Activated B cell treated with CpG ODN at 0.5 μM for 24 hours (primary cell): ENCODE results near the gene SLCO2A1. TPM values are rescaled to one million over a fixed set of nuclear protein-coding genes. Genes with fewer than 3 reads are reported as not detected.

Experiments used
- ATAC-seq: fragments of 200-7000 bp; cut with Tn5 transposase; one replicate; pipeline ENCODE4 v1.10.0; 2021; ENCODE audit warnings: low read depth, mild to moderate bottlenecking, moderate library complexity
- CTCF ChIA-PET: fragments of 350-600 bp; sonication (Branson Sonifier 250); formaldehyde crosslinking; loops from one replicate; lab custom pipeline; 2021; ENCODE audit warnings: antibody characterized with exemption; lab: Charles Lee
- POLR2A ChIA-PET: fragments of 350-600 bp; sonication (Branson Sonifier 250); formaldehyde crosslinking; loops from one replicate; lab custom pipeline; 2021; ENCODE audit warnings: antibody characterized with exemption; lab: Charles Lee
- DNase-seq: peaks from one replicate; pipeline ENCODE4 v3.0.0; 2022
- H3K27ac Mint-ChIP-seq: one replicate; pipeline ENCODE4 v1.8.0; 2020; ENCODE audit warnings: mixed read lengths
- H3K27me3 Mint-ChIP-seq: one replicate; pipeline ENCODE4 v1.8.0; 2021; ENCODE audit warnings: mixed read lengths
- H3K36me3 Mint-ChIP-seq: one replicate; pipeline ENCODE4 v1.8.0; 2021; ENCODE audit warnings: low read depth, mixed read lengths
- H3K4me1 Mint-ChIP-seq: one replicate; pipeline ENCODE4 v1.8.0; 2021; ENCODE audit warnings: mixed read lengths
- H3K4me3 Mint-ChIP-seq: one replicate; pipeline ENCODE4 v1.8.0; 2020; ENCODE audit warnings: mild to moderate bottlenecking, mixed read lengths
- H3K9me3 Mint-ChIP-seq: one replicate; pipeline ENCODE4 v1.8.0; 2020; ENCODE audit warnings: mixed read lengths
- intact Hi-C: fragments of 100-400 bp; cut with micrococcal nuclease; formaldehyde crosslinking; loops from one replicate; pipeline ENCODE4 v1.15.1; 2024
- total RNA-seq: library from RNA; stranded (reverse); gene quantifications from 2 replicates; pipeline ENCODE4 v1.2.3, GENCODE V29; 2022
- TF ChIP-seq, protein P1 (sequence below): fragments of 200-600 bp; IDR thresholded peaks from one replicate; pipeline ENCODE4 v1.8.0; 2022; ENCODE audit warnings: antibody characterized with exemption, mild to moderate bottlenecking

SLCO2A1 gene
- total RNA-seq, 1 donor from 2014 or later = not detected

DNA sequence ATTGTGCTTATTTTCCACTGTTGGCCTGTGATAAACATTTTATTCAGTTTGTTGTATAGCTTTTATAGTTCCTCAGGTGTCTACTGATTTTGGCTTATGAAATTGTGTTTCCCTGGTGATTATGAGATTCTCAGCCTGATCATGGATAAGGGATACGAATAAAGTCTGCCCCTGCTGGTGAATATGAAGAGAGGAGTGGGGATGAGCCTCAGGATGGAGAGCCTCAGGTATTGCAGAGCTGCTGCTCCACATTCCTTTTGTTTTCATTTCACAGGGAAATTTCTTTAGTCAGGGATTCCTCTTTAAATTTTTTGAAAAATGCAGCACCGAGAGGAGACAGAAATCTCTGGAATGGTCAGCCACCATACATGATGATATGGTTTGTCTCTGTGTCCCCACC lies 119.3 kb downstream of the SLCO2A1 start:
- intact Hi-C loops = no loop called here
- CTCF ChIA-PET = no interaction called here
- no peak for DNase-seq
- no peaks in the 10 kb centered on the region for H3K36me3 Mint-ChIP-seq
- H3K9me3 Mint-ChIP-seq = no peaks in the 10 kb centered on the region
- H3K27me3 Mint-ChIP-seq = peaks cover 16% of the 10 kb centered on the region
- H3K4me3 Mint-ChIP-seq = no peak overlapping the region
- H3K27ac Mint-ChIP-seq = no peak overlapping the region
- POLR2A ChIA-PET = no interaction called here
- ATAC-seq = no peak
- no peaks in the 10 kb centered on the region for H3K4me1 Mint-ChIP-seq
- TF ChIP-seq, protein P1, sequence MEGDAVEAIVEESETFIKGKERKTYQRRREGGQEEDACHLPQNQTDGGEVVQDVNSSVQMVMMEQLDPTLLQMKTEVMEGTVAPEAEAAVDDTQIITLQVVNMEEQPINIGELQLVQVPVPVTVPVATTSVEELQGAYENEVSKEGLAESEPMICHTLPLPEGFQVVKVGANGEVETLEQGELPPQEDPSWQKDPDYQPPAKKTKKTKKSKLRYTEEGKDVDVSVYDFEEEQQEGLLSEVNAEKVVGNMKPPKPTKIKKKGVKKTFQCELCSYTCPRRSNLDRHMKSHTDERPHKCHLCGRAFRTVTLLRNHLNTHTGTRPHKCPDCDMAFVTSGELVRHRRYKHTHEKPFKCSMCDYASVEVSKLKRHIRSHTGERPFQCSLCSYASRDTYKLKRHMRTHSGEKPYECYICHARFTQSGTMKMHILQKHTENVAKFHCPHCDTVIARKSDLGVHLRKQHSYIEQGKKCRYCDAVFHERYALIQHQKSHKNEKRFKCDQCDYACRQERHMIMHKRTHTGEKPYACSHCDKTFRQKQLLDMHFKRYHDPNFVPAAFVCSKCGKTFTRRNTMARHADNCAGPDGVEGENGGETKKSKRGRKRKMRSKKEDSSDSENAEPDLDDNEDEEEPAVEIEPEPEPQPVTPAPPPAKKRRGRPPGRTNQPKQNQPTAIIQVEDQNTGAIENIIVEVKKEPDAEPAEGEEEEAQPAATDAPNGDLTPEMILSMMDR = no peak

DNA sequence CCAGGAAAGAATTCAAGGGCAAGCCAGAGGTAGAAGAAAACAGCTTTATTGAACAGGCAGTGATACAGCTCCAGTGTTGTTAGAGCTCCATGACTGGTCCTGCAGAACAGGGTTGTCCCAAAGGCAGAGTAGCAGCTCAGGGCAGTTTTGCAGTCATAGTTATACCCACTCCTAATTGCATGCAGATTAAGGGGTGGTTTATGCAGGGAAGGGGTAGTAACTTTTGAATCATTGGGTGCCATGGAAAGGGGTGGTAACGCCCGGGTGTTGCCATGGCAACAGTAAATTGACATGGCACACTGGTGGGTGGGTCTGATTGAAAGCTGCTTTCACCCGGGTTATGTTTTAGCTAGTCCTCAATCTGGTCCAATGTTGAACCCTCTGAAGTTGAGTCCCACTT lies 124.3 kb downstream of the SLCO2A1 start:
- TF ChIP-seq, protein P1 = no peak
- CTCF ChIA-PET = no interaction called here
- Mint-ChIP-seq H3K27me3 (peaks cover 21% of the 10 kb centered on the region), H3K4me3 (no peak overlapping the region), H3K27ac (no peak overlapping the region), H3K9me3 (peaks cover 10% of the 10 kb centered on the region), H3K4me1 (no peaks in the 10 kb centered on the region), H3K36me3 (no peaks in the 10 kb centered on the region)
- no peak for DNase-seq
- POLR2A ChIA-PET = no interaction called here
- no peak for ATAC-seq
- intact Hi-C loops = no loop called here

DNA sequence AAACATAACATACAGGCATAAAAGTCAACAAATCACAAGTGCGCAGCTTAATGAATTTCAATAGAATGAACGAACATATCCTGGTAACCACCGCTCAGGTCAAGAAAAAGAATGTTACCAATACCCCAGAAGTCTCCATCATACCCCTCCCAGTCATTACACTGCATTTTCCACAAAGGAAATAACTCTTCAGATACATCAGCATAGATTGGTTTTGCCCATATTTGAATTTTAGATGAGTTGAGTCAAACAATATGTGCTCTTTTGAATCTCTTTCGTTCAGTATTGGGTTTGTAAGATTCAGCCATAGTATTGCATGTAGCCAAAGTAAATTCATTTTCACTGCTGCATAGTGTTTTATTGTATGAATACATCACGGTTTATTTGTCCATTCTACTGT lies 127.9 kb downstream of the SLCO2A1 start:
- H3K4me3 Mint-ChIP-seq = no peak overlapping the region
- intact Hi-C loops = no loop called here
- H3K4me1 Mint-ChIP-seq = no peaks in the 10 kb centered on the region
- ChIA-PET CTCF (no interaction called here), POLR2A (no interaction called here)
- no peak overlapping the region for H3K27ac Mint-ChIP-seq
- TF ChIP-seq, protein P1 = no peak
- H3K9me3 Mint-ChIP-seq = peaks cover 10% of the 10 kb centered on the region
- H3K36me3 Mint-ChIP-seq = no peaks in the 10 kb centered on the region
- DNase-seq (no peak), ATAC-seq (no peak)
- peaks cover 29% of the 10 kb centered on the region for H3K27me3 Mint-ChIP-seq

DNA sequence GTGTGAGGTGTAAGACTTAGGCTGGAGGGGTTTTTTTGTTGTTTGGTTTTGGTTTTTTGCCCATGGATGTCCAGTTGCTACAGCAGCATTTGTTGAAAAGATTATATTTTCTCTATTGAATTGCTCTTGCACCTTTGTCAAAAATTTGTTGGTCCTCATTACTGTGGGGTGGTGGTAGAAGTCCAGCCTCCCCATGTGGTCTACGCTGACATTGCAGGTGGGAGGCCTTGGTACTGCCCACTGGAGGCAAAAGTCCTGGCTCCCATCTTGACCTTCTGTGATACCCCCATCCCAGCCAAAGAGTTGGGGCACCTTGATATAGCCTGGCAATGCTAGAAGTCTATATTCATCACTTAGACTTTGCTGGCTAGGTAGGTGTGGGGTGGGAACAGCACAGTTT lies 128.6 kb downstream of the SLCO2A1 start:
- POLR2A ChIA-PET = no interaction called here
- DNase-seq (no peak), ATAC-seq (no peak)
- Mint-ChIP-seq H3K36me3 (no peaks in the 10 kb centered on the region), H3K4me3 (no peak overlapping the region), H3K9me3 (peaks cover 10% of the 10 kb centered on the region), H3K27me3 (peaks cover 35% of the 10 kb centered on the region), H3K4me1 (peaks cover under 1% of the 10 kb centered on the region), H3K27ac (no peak overlapping the region)
- TF ChIP-seq, protein P1 = no peak
- CTCF ChIA-PET = no interaction called here
- intact Hi-C loops = no loop called here

DNA sequence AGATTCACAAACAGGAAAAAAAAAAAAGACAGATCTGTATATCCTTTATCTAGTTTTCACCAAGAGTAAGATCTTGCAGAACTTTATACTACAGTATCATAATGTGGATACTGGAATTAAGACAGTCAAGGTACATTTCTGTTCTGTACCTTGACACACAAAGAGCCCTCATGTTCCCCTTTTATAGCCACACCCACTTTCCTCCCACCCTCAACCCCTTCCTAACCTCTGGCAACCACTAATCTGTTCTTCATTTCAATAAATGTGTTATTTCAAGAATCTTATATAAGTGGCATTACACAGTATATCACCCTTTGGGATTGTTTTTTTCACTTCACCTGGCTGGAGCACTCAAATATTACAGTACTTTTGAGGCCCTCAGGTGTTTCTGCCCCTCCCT lies 130.4 kb downstream of the SLCO2A1 start:
- no peak overlapping the region for H3K27ac Mint-ChIP-seq
- CTCF ChIA-PET = no interaction called here
- TF ChIP-seq, protein P1 = no peak
- H3K9me3 Mint-ChIP-seq = peaks cover 10% of the 10 kb centered on the region
- POLR2A ChIA-PET = no interaction called here
- no peaks in the 10 kb centered on the region for H3K36me3 Mint-ChIP-seq
- H3K4me1 Mint-ChIP-seq = peaks cover 10% of the 10 kb centered on the region
- ATAC-seq (no peak), DNase-seq (no peak)
- intact Hi-C loops = no loop called here
- peaks cover 31% of the 10 kb centered on the region for H3K27me3 Mint-ChIP-seq
- H3K4me3 Mint-ChIP-seq = no peak overlapping the region
